ENCODE measurements around the gene PEAK1. TPM values are rescaled to one million over a fixed set of nuclear protein-coding genes. Genes with fewer than 3 reads are reported as not detected.

The PEAK1 gene
- total RNA-seq, 6 donors from 2014 or later, result 82.8 to 142 (median 90.1) TPM

DNA sequence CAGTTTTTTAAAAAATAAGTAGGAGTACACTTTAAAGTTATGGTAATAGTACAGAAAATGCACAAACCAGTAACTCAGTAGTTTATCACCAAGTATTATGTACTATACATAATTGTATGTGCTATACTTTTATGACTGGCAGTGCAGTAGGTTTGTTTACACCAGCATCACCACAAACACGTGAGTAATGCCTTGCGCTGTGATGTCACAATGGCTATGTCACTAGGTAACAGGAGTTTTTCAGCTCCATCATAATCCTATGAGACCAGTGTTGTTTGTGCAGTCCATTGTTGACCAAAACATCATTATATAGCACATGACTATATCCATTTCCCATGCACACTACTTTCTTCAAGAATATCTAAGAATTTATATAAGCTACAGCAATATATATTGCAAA, 280.6 kb downstream of the PEAK1 start:
- ATAC-seq (ENCODE audit: low FRiP score in 2 of 2) (no peak), DNase-seq (no peak)
- no peaks in the 10 kb centered on the region for H3K27me3 ChIP-seq
- H3K4me3 ChIP-seq, result no peak overlapping the region
- WGBS, 2 donors, result 97 to 98% methylated on average over 2 of the region's 2 CpGs
- H3K36me3 ChIP-seq, result peaks cover 0 to 18% (median 0%) of the 10 kb centered on the region in 4 donors
- H3K9me3 ChIP-seq, result peaks cover 0 to 7% (median 5%) of the 10 kb centered on the region in 4 donors
- peaks cover 0 to 8% (median 1%) of the 10 kb centered on the region in 4 donors for H3K4me1 ChIP-seq
- TF ChIP-seq CTCF (IDR thresholded peaks at IDR 0.05) (no peak), EP300 (IDR thresholded peaks at IDR 0.05) (no peak), POLR2A (IDR thresholded peaks at IDR 0.05) (no peak), POLR2AphosphoS5 (IDR thresholded peaks at IDR 0.05) (no peak)
- H3K27ac ChIP-seq, result no peak overlapping the region

- TF ChIP-seq POLR2A (IDR thresholded peaks at IDR 0.05) (no peak), CTCF (IDR thresholded peaks at IDR 0.05) (no peak), POLR2AphosphoS5 (IDR thresholded peaks at IDR 0.05) (no peak), EP300 (IDR thresholded peaks at IDR 0.05) (no peak)
- DNase-seq (no peak), ATAC-seq (ENCODE audit: low FRiP score in 2 of 2) (no peak)
- Histone ChIP-seq H3K27me3 (no peaks in the 10 kb centered on the region), H3K4me1 (no peaks in the 10 kb centered on the region), H3K4me3 (no peak overlapping the region), H3K36me3 (peaks cover 0 to 20% (median 4%) of the 10 kb centered on the region in 4 donors), H3K9me3 (peaks cover 0 to 7% (median 5%) of the 10 kb centered on the region in 4 donors), H3K27ac (no peak overlapping the region)
- WGBS, 2 donors, result 98 to 100% methylated on average over 2 of the region's 2 CpGs
Measured at GRCh38 chr15:77138167-77138522, 281.8 kb downstream of the PEAK1 start.

GRCh38 chr15:77135181-77135580, 284.7 kb downstream of the PEAK1 start:
- DNase-seq (no peak), ATAC-seq (ENCODE audit: low FRiP score in 2 of 2) (no peak)
- no peaks in the 10 kb centered on the region for H3K4me1 ChIP-seq
- TF ChIP-seq CTCF (IDR thresholded peaks at IDR 0.05) (no peak), POLR2A (IDR thresholded peaks at IDR 0.05) (no peak), POLR2AphosphoS5 (IDR thresholded peaks at IDR 0.05) (no peak), EP300 (IDR thresholded peaks at IDR 0.05) (no peak)
- no peak overlapping the region for H3K4me3 ChIP-seq
- no peaks in the 10 kb centered on the region for H3K27me3 ChIP-seq
- 88 to 98% methylated on average over 4 of the region's 4 CpGs for WGBS, 2 donors
- H3K27ac ChIP-seq, result no peak overlapping the region
- H3K36me3 ChIP-seq, result peaks cover 0 to 27% (median 7%) of the 10 kb centered on the region in 4 donors
- H3K9me3 ChIP-seq, result peaks cover 0 to under 1% (median 0%) of the 10 kb centered on the region in 4 donors

GRCh38 chr15:77130315-77130930, 289.5 kb downstream of the PEAK1 start:
- Histone ChIP-seq H3K4me1 (no peaks in the 10 kb centered on the region), H3K27me3 (no peaks in the 10 kb centered on the region), H3K27ac (no peak overlapping the region), H3K4me3 (no peak overlapping the region), H3K9me3 (no peaks in the 10 kb centered on the region), H3K36me3 (peaks cover 0 to 27% (median 7%) of the 10 kb centered on the region in 4 donors)
- TF ChIP-seq CTCF (IDR thresholded peaks at IDR 0.05) (no peak), EP300 (IDR thresholded peaks at IDR 0.05) (no peak), POLR2A (IDR thresholded peaks at IDR 0.05) (no peak), POLR2AphosphoS5 (IDR thresholded peaks at IDR 0.05) (no peak)
- no peak for DNase-seq
- ATAC-seq (ENCODE audit: low FRiP score in 2 of 2), result no peak
- 94 to 100% methylated on average over 1 of the region's 1 CpG for WGBS, 2 donors

- no peak for DNase-seq
- H3K36me3 ChIP-seq, result peaks cover 0 to 18% (median 0%) of the 10 kb centered on the region in 4 donors
- no peak overlapping the region for H3K27ac ChIP-seq
- no peaks in the 10 kb centered on the region for H3K4me1 ChIP-seq
- no peaks in the 10 kb centered on the region for H3K9me3 ChIP-seq
- ATAC-seq (ENCODE audit: low FRiP score in 2 of 2), result no peak
- H3K4me3 ChIP-seq, result no peak overlapping the region
- no peak for TF ChIP-seq CTCF (IDR thresholded peaks at IDR 0.05)
- TF ChIP-seq EP300 (IDR thresholded peaks at IDR 0.05), result no peak
- no peak for TF ChIP-seq POLR2A (IDR thresholded peaks at IDR 0.05)
- no peak for TF ChIP-seq POLR2AphosphoS5 (IDR thresholded peaks at IDR 0.05)
- WGBS, 2 donors, result 92 to 96% methylated on average over 7 of the region's 7 CpGs
- H3K27me3 ChIP-seq, result no peaks in the 10 kb centered on the region
Measured at GRCh38 chr15:77127626-77128025, 292.3 kb downstream of the PEAK1 start.
